Measurements from ENCODE around the gene ENAH. TPM values are rescaled to one million over a fixed set of nuclear protein-coding genes. Genes with fewer than 3 reads are reported as not detected.
"Not testable (repeated sequence)": the region's sequence is repeated elsewhere in the genome, so short reads cannot be mapped to it uniquely, and the experiment has no call there.

The ENAH gene
- total and polyA plus RNA-seq, 2 experiments from 2014 or later = 109 to 184 TPM

GRCh38 chr1:225635649-225636048, 17.3 kb downstream of the ENAH start (continued):
- TF ChIP-seq, protein P1, sequence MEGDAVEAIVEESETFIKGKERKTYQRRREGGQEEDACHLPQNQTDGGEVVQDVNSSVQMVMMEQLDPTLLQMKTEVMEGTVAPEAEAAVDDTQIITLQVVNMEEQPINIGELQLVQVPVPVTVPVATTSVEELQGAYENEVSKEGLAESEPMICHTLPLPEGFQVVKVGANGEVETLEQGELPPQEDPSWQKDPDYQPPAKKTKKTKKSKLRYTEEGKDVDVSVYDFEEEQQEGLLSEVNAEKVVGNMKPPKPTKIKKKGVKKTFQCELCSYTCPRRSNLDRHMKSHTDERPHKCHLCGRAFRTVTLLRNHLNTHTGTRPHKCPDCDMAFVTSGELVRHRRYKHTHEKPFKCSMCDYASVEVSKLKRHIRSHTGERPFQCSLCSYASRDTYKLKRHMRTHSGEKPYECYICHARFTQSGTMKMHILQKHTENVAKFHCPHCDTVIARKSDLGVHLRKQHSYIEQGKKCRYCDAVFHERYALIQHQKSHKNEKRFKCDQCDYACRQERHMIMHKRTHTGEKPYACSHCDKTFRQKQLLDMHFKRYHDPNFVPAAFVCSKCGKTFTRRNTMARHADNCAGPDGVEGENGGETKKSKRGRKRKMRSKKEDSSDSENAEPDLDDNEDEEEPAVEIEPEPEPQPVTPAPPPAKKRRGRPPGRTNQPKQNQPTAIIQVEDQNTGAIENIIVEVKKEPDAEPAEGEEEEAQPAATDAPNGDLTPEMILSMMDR (conservative IDR thresholded peaks at IDR 0.05; ENCODE audit: low read depth in 2 of 2) = no peak

- H3K27me3 ChIP-seq (ENCODE audit: insufficient read depth); H3K4me3 Mint-ChIP-seq; H3F3A ChIP-seq (replicated peaks; ENCODE audit: low read depth); H3K4me3 ChIP-seq; ATAC-seq; H3K36me3 ChIP-seq (ENCODE audit: insufficient read depth); H3K27ac ChIP-seq (ENCODE audit: low read depth); DNase-seq (ENCODE audit: low spot score); H3K9me3 Mint-ChIP-seq; H3K27me3 Mint-ChIP-seq (ENCODE audit: insufficient read depth, low read depth, poor library complexity); H3K27ac Mint-ChIP-seq; H3K9me2 ChIP-seq (ENCODE audit: insufficient read depth); H2AFZ ChIP-seq: not testable (repeated sequence)
- Histone ChIP-seq H3K4me2 (0 out of 2 replicates have a peak overlapping the region, but pooled peaks have one; percentile 12), H3K4me1 (ENCODE audit: insufficient read depth) (peaks cover 34% of the 10 kb centered on the region), H4K20me1 (replicated peaks; ENCODE audit: insufficient read depth) (peaks cover 67% of the 10 kb centered on the region), H3K79me2 (replicated peaks; ENCODE audit: insufficient read depth) (peaks cover 100% of the 10 kb centered on the region)
- H3K36me3 Mint-ChIP-seq (ENCODE audit: low read depth) = peaks cover 18% of the 10 kb centered on the region
- H3K4me1 Mint-ChIP-seq = peaks cover 41% of the 10 kb centered on the region
Measured at GRCh38 chr1:225632836-225633235, 20.1 kb downstream of the ENAH start.

GRCh38 chr1:225631021-225631663, 21.8 kb downstream of the ENAH start:
- H3K4me1 Mint-ChIP-seq = peaks cover 53% of the 10 kb centered on the region
- peaks cover 100% of the 10 kb centered on the region for H3K79me2 ChIP-seq (replicated peaks; ENCODE audit: insufficient read depth)
- ATAC-seq (no peak), DNase-seq (ENCODE audit: low spot score) (no peak)
- H3K9me2 ChIP-seq (ENCODE audit: insufficient read depth) = no peaks in the 10 kb centered on the region
- no peak overlapping the region for H2AFZ ChIP-seq
- peaks cover 65% of the 10 kb centered on the region for H4K20me1 ChIP-seq (replicated peaks; ENCODE audit: insufficient read depth)
- H3K4me3 ChIP-seq = no peak overlapping the region
- H3K36me3 Mint-ChIP-seq (ENCODE audit: low read depth) = peaks cover 6% of the 10 kb centered on the region; the same call in 2 of the 3 replicates
- H3K9me3 Mint-ChIP-seq = no peaks in the 10 kb centered on the region; the same call in 2 of the 3 replicates
- H3F3A ChIP-seq (replicated peaks; ENCODE audit: low read depth) = no peaks in the 10 kb centered on the region
- no peaks in the 10 kb centered on the region for H3K36me3 ChIP-seq (ENCODE audit: insufficient read depth)
- no peak overlapping the region for H3K4me3 Mint-ChIP-seq
- H3K4me2 ChIP-seq = no peak overlapping the region
- no peaks in the 10 kb centered on the region for H3K27me3 ChIP-seq (ENCODE audit: insufficient read depth)
- peak overlapping the region; percentile 50; the same call in 1 of the 2 replicates for H3K27ac ChIP-seq (ENCODE audit: low read depth)
- TF ChIP-seq ZNF462 (CRISPR knock-in tag; IDR thresholded peaks at IDR 0.05) (no peak), POLR2AphosphoS5 (IDR thresholded peaks at IDR 0.05; ENCODE audit: low read depth) (no peak), NANOG (IDR thresholded peaks at IDR 0.05; ENCODE audit: borderline replicate concordance) (no peak)
- TF ChIP-seq, protein P1 (conservative IDR thresholded peaks at IDR 0.05; ENCODE audit: low read depth in 2 of 2) = no peak
- H3K4me1 ChIP-seq (ENCODE audit: insufficient read depth) = peaks cover 33% of the 10 kb centered on the region
- H3K27me3 Mint-ChIP-seq (ENCODE audit: insufficient read depth, low read depth, poor library complexity) = no peaks in the 10 kb centered on the region
- no peak overlapping the region for H3K27ac Mint-ChIP-seq
